ENCODE data around the gene CCNF. TPM values are rescaled to one million over a fixed set of nuclear protein-coding genes. Genes with fewer than 3 reads are reported as not detected.

Gene CCNF
- total and polyA plus RNA-seq, 9 of the 15 experiments (the other 6 are each of a cell fraction or from before 2014, with no cell fraction given) = 4.1 to 70.1 (median 29.5) TPM

- Histone ChIP-seq H3K27ac (ENCODE audit: extremely low read depth, low read depth, low read length) (no peak overlapping the region), H4K20me1 (replicated peaks; ENCODE audit: control insufficient read depth, insufficient read depth, low read length) (peaks cover 6% of the 10 kb centered on the region), H3K4me3 (no peak overlapping the region), H3K9me1 (ENCODE audit: control insufficient read depth, insufficient read depth, low read length) (no peaks in the 10 kb centered on the region), H3K27me3 (ENCODE audit: control insufficient read depth in 2 of 2, insufficient read depth in 2 of 2, low read length in 2 of 2) (no peaks in the 10 kb centered on the region), H3K9ac (ENCODE audit: insufficient read depth in 1 of 2, low read depth in 2 of 2, low read length in 2 of 2) (no peak overlapping the region), H3K36me3 (ENCODE audit: control insufficient read depth, insufficient read depth, low read length) (peaks cover 33% of the 10 kb centered on the region; the same call in 2 of the 3 replicates), H3K79me2 (ENCODE audit: control insufficient read depth, insufficient read depth, low read length) (peaks cover 29% of the 10 kb centered on the region), H2AFZ (ENCODE audit: low read depth, low read length) (no peak overlapping the region), H3K4me1 (replicated peaks in 1 of 2; ENCODE audit: control insufficient read depth in 2 of 2, insufficient read depth in 2 of 2, low read length in 2 of 2) (peaks cover 11 to 43% of the 10 kb centered on the region in 2 experiments; a peak in 4 of 5 replicates), H3K4me2 (ENCODE audit: insufficient read depth, low read length) (no peak overlapping the region), H3K9me3 (replicated peaks; ENCODE audit: control insufficient read depth, insufficient read depth, low read depth, low read length) (no peaks in the 10 kb centered on the region)
- DNase-seq (ENCODE audit: extremely low read depth in 1 of 4, low spot score in 3 of 4) (no peak), FAIRE-seq (no peak), ATAC-seq (no peak)
- intact Hi-C loops (cut with micrococcal nuclease) (no loop called here), in situ Hi-C loops (cut with MboI) (no loop called here)
- no TSS peak for BruUV-seq (replicated peaks)
- POLR2A ChIA-PET = interaction anchor here (0.5 to 2.5 kb wide), 4 partner anchors 9 to 44 kb away, joined by 3 to 10 read pairs (median 3); no protein-coding TSS in a partner anchor
- WGBS (ENCODE audit: insufficient coverage, low coverage, missing lambda C conversion rate) = 91% methylated on average over 13 of the region's 13 CpGs
- no peak for TF ChIP-seq SPI1 (IDR thresholded peaks at IDR 0.05; ENCODE audit: borderline replicate concordance, low read depth, low read length)
- TF ChIP-seq FOXP1 (CRISPR knock-in tag; IDR thresholded peaks at IDR 0.05) = no peak
- TF ChIP-seq ZNF766 (CRISPR knock-in tag; conservative IDR thresholded peaks at IDR 0.05) = no peak
- CTCF ChIA-PET (ENCODE audit: low intra/inter-chr PET ratio) = no interaction called here
Measured at GRCh38 chr16:2492292-2492691, 63.0 kb downstream of the CCNF start.

- no TSS peak for BruUV-seq (replicated peaks)
- TF ChIP-seq ZNF263 (CRISPR knock-in tag; IDR thresholded peaks at IDR 0.05; ENCODE audit: borderline replicate concordance) = peak; percentile 61; the same call in 1 of the 2 replicates
- no peak for TF ChIP-seq MCM3 (IDR thresholded peaks at IDR 0.05)
- Histone ChIP-seq H2AFZ (ENCODE audit: low read depth, low read length) (no peak overlapping the region), H3K36me3 (ENCODE audit: control insufficient read depth, insufficient read depth, low read length) (peaks cover 43% of the 10 kb centered on the region; the same call in 2 of the 3 replicates), H3K4me1 (replicated peaks in 1 of 2; ENCODE audit: control insufficient read depth in 2 of 2, insufficient read depth in 2 of 2, low read length in 2 of 2) (peaks cover 17 to 45% of the 10 kb centered on the region in 2 experiments; a peak in 4 of 5 replicates), H3K27me3 (ENCODE audit: control insufficient read depth in 2 of 2, insufficient read depth in 2 of 2, low read length in 2 of 2) (no peaks in the 10 kb centered on the region), H3K9me3 (replicated peaks; ENCODE audit: control insufficient read depth, insufficient read depth, low read depth, low read length) (no peaks in the 10 kb centered on the region), H3K9me1 (ENCODE audit: control insufficient read depth, insufficient read depth, low read length) (no peaks in the 10 kb centered on the region), H4K20me1 (replicated peaks; ENCODE audit: control insufficient read depth, insufficient read depth, low read length) (peaks cover 6% of the 10 kb centered on the region), H3K4me3 (no peak overlapping the region), H3K79me2 (ENCODE audit: control insufficient read depth, insufficient read depth, low read length) (peaks cover 28% of the 10 kb centered on the region), H3K4me2 (ENCODE audit: insufficient read depth, low read length) (no peak overlapping the region), H3K27ac (ENCODE audit: extremely low read depth, low read depth, low read length) (no peak overlapping the region), H3K9ac (ENCODE audit: insufficient read depth in 1 of 2, low read depth in 2 of 2, low read length in 2 of 2) (no peak overlapping the region)
- CTCF ChIA-PET (ENCODE audit: low intra/inter-chr PET ratio) = no interaction called here
- intact Hi-C loops (cut with micrococcal nuclease) (no loop called here), in situ Hi-C loops (cut with MboI) (no loop called here)
- ATAC-seq (no peak), FAIRE-seq (no peak), DNase-seq (ENCODE audit: extremely low read depth in 1 of 4, low spot score in 3 of 4) (no peak)
- 91% methylated on average over 6 of the region's 6 CpGs for WGBS (ENCODE audit: insufficient coverage, low coverage, missing lambda C conversion rate)
- POLR2A ChIA-PET = interaction anchor here (0.9 to 2.5 kb wide), 3 partner anchors 8 to 27 kb away, joined by 5 to 10 read pairs (median 7); partner anchors contain the start of gene AMDHD2
Measured at GRCh38 chr16:2493605-2494004, 64.4 kb downstream of the CCNF start.

Data from K562 (cell line).